GM18520 (cell line): ENCODE data around the gene NFIA.

Experiments used
- ATAC-seq: cut with Tn5 transposase; IDR thresholded peaks from one replicate; pipeline ENCODE4 v1.9.1; 2021; ENCODE audit not compliant: unreplicated experiment

Gene NFIA

DNA sequence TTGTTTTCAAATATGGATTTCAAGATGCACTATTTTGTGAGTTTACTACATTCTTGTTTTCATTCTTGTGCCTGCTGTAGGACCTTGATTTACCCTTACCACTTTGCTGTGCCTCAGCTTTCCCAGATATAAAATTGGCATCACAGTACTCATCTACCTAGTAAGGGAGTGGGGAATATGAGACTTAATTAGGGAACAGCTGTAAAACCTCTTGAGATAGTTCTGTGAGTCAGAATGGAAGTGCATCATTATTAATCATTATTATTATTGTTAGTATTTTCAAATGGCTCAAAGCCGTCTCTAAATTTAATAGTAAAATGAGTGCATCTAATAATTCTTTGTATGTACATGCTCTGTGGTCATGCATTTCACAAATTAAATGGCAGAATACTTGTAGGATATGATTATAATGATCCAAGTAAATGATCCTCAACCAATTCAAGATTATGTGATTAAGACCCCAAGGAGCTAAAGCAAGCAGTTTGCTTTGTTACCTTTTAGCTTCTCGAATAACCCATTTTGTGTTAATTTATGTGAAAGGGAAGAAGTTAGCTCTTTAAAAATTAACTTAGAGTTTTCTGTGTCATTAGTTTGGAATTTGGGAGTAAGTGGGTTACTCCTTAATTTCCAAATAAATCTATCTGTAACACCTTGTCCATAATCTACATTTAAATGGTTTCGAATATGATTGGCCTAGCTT lies 155.4 kb downstream of the NFIA start:
- no peak for ATAC-seq

DNA sequence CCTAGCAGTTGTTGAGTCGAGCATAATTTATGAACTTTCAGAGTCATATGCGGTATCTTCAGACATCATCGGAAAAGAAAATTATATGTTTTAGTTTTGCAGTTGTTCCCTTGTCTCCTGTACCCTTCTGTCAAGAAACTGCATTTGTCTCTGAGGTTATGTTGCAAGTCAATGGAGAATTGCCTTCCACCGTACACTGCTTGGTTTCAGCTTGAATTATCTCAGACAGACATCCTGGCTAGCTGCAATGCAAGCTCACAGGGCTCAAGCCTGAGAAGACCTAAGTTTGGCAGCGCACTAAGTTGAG lies 156.0 kb downstream of the NFIA start:
- no peak for ATAC-seq

DNA sequence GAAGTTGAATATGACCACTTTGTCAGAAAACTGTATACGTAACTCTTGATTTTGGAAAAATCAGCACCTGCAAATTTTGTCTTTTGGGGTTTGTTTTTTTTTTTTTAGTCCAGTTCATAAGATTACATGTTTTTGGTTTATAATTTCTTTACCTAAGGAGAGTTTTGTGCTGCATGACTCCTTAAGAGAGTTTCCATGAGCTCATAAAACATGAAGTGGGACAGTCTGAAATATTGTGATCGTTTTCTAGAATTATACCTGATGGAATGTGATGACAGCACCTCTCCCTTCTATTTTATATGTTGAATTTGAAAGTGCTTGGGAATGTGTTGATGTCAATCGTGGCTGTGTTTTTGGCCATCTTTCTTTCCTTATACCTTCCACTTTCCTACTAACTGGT lies 158.5 kb downstream of the NFIA start:
- ATAC-seq = no peak

DNA sequence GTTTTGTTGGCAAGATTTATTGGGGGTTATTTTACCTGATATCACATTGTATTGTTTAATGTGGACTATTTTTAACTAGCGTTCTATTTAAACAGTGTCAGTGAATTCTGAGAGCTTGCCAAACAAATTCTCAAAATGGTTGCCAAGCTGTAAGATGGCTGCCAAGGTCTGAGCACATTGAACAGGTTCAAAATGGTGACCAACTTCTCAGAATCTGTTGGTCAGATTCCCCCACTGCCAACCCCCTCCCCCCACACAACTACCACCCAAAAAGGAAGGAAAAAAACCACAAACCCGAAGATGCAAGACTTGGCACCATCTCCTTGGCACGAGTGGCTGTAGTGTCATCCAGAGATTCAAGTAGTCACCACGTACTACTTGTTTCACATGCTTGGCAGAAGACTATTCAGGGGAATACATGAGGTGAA lies 159.1 kb downstream of the NFIA start:
- no peak for ATAC-seq

DNA sequence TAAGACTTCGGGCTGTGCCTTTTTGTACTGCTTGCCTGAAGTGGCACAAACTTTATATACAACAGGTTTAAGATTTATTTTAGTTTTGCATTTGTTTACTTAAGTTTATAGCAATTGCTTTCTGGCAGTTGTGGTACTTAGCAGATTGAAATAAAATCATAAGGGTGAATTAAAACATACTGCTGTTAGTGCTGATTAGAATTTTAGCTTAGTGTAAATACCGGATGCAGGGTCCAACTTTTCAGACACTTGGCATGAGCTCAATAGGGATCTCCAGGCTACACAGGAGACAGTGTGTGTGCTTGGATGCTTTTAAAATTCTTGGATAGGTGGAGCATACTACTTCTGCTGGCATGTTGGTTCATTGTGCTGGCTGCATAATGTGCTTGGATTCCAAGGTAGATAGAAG lies 159.6 kb downstream of the NFIA start:
- ATAC-seq = no peak

DNA sequence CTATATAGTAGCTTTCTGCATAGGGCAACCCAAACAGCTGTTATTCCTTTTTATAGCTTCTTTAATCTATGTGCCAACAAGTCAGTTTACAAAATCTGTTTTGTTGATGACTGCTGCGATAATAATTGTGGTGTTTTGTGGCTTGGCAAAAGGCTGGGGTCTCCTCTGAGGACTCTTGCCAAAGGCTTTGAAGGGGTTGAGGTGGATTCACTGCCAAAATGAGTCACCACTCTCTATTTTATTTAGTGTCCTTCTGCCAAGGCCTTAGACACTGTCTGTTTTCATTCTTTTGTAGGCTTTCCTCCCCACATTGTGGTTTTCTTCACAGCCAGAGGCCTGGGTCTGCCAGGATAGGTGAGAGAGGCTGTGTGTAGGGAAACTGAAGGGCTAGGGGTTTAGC lies 161.8 kb downstream of the NFIA start:
- no peak for ATAC-seq

DNA sequence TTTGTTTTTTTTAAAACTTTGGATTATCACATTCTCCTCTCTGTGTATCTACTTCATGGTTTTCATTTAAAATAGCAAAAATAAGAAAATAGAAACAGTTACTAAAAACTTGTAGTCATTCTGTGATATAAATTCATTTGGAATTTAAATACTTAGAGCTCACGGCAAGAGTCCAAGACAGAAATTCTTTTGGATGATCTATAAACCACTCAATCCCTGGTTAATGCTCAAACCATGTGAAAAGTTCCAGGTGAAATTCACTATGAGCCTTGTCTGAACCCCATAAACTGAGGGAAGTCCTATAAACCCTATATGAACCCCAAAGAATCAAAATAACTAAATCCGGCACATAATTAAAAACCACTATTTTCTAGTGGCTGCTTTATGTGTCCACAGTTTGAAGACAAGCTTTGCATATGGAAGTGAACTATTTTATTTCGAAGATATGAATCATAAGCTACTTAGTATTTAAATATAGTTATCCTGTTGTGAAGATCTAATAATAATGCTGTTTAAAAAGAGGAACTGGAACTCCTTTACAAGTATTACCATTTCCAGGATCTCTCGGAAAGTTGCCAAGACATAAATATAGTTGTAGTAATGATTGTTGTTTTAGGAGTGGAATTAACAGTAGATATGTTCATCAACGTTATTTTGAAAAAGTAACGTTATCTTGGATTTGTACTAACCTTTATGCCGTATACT lies 163.5 kb downstream of the NFIA start:
- no peak for ATAC-seq

DNA sequence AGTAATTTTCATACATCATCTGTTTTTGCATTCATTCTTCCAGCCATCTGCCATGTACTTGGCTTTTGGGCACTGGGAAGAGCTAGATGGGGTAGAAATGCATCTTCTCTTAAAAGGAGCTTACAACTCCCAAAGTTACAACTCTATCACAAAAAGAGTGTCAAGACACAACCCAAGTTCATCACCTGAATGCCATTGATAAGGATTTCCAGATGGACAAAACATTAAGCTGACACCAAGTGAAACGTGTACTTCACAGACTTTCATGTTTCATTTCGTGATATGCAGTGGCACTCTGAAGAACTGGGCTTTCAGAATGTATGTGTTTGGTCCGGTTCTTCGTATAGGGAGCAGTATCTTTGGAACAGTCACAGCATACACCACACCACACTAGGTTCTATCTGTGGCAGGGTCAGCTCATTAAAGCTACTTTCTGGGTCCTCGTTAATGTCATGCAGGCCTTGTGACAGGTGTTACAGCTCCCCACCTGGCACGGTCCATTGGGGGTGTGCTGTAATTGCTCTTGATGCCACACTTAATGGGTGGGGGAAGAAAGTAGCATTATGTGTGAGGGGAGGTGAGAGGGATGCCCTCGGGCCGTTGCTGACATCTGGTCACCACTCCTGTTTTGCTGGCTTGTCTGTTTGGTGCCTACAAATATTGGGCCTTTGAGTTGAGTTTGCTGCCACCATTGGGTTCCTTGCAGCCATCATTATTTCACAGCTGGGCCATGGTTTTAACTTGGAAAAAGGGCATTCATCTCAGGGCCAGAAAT lies 164.9 kb downstream of the NFIA start:
- no peak for ATAC-seq

DNA sequence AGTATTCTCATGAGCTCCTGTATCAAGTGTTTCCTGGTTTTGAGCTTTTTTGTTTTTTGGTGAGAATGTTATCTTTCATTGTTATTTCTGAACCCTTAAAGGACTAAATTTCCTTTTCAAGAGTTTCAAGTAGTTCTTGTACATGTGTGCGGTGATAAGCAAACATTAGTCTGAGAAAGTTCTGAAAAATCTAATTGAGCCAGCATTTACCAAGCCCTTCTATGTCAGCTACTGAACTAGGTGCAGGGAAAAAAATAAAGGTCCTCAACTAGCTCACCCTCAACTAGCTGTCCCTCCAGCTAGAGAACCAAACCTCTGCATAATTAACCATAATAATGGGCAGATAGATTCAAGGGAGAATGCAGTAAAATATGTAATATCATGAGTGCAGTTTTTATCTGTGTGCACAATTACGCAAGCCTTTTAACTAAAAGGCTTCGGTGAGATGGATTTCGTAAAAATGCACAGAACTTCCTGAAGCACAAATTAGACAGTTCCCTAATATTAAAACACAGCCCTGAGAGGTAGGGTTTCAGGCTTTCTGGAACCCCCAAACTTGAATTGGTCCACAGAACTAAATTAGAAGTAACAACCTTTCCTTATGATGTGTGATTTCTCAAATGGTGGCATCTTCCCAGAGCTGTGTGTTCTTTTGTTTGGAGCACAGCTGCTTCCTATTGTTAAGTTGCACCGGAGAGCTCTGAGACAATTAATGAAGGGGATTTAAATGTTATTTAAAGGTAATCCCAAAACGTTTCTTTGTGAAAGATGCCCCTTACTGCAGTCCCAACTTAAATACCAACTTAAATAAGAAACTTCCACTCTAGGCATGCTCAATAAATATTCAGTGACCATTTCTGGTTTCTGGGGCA lies 165.8 kb downstream of the NFIA start:
- ATAC-seq = no peak

DNA sequence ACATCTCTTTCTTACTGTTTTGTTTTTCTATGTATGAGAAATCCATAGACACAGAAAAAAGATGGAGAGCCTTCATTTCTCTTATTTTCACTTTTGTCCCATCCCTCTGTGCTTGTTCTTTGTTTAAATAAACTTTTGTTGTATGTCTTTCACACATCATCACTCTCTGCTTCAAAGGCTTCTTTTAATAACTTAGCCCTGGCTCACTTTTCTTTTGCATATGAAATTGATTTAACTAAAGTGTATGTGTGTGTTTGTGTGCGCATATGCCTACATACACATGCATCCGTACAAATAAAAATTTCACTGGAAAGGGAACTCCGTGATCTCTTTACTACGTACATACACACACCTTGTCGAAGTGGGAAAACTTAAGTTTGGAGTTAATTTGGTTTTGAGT lies 168.6 kb downstream of the NFIA start:
- ATAC-seq = no peak

DNA sequence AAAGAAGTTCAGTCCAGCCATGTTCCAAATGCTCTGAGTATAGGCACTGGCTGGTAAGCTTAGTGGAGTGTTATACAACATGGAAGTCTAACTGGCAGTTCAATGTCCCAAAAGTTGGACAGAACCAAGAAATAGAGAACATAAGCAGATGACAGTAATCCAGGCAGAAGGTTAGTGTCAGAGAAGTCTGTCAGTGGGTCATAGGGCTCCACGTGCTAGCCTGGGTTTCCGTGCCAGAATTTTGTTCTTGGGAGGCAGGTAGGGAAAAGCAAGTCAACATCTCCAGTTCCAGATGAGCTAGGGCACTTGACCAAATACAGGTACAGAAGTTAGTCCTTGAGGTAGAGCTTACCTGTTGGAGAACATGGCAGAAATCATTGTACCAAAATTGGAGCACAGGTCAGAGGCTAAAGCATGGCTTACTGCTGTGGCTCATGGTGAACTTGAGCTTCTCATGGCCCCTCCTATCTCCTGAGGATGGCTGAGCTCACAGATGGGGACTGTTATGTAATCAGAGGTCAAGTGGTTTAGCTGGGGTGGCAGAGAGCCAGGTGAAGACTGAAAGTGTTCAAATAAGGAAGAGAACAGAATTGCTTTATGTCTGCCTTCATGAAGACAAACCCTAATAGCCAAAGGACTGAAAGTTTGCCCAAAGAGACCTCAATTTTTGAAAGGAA lies 170.8 kb downstream of the NFIA start:
- ATAC-seq = no peak

DNA sequence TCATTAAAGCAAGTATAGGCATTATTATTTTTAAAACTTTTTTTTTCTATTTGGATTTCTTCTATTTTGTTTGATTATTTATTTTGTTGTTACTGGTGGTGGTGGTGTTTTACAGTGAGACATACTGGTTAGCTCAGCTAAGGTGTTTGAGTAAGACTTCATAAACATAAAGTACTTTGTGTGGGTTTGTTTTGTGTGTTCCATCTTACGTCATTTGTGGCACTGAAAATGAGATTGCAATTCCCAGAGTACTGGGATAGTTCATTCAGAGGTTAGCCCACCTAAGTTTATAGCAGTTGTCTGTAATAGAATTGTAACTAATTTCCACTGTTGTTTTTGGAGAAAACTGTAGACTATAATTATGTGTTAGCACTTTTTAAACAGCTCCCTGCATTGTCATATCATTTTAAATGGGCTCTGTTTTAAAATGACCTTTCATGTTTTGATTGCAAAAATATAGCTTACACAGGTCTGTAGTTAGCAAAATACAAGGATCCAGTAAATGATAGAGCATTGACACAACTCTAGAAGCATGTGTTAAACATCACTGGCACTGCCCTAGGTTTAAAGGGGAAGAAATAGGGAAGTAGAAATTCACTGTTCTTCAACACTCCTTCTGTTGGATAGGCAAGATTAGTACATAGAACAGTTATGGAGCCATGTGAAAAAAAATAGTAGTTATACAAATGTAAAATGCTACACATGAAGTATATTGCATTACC lies 171.7 kb downstream of the NFIA start:
- no peak for ATAC-seq

DNA sequence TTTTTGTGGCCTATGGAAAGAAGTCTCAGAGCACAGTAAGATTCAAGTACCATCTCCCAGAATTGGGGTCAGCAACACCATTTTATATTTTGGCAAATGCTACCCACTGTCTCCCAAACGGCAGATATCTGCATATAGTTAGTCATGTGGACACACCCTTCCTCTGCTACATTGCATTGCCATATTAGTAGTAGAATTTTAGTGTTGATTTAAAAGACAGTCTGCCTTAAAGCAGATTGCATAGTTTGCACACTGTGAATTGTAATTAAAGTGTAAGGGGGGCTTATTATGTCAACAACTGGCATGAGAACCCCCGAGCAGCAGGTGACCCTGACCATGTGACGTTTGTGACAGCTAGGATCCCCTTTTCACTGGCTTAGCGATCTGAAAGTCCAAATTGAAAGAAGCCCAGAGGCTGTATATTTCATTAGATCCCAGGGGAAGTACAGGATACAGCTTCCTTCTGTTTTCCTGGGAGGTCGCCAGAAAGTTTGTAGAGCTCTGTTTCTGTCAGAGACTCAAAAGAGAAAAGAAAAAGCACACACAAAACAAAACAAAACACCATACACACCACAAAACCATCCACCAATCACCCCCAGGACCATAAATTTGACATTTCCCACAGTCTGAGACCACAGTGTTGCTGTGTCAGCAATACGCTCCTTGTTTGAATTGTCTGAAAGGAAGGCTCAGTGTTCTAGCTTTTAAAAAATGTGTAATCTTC lies 172.4 kb downstream of the NFIA start:
- no peak for ATAC-seq

DNA sequence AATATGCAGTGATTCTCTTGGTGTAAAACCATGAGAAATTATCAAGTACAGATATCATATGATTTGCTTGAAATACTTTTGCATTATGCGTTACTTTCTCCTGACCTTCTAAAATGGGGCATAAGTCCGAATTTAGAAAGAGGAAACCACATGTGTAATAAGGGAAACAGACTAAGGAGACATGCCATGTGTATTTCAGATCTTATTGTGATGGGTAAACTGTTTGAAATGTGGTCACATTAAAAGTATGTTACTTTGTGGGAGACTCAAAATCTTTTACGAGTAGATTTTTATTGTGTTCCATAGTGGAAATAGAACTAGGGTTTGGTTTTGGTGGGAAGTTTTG lies 173.0 kb downstream of the NFIA start:
- ATAC-seq = no peak

DNA sequence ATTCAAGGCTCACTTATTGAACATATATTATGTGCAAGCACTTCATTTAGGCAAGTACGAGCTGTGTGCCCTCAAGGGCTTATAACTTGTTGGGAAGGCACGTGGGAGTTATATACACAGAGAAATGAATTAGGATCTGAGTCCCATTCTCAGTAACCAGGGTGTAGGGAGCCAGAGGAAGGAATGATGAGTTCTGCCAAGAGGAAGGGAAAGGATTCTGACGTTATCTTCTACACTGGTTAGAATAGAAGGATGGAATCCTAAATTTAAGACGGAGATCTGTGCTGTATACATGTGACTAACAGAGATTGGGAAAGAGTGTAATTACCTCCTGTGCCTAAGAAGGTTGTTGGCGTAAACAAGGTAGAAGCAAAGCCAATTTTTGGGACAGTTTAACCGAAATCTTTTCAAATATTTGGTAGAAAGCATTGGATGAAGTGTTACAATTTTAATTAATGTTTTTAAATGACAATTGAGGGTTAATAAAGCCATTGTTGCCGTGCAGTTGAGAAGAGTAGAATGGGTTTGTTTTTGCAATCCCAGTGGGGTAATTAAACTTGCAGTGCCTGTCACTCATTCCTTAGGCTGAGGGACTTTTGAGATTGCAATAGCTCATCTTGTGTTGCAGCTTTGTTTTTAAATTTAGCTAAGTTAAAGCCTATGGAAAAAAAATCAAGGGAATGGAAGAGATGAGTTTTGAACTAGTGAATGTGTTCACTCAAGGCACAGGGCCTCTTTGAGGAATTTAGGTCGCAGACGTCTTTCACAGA lies 177.2 kb downstream of the NFIA start:
- no peak for ATAC-seq

DNA sequence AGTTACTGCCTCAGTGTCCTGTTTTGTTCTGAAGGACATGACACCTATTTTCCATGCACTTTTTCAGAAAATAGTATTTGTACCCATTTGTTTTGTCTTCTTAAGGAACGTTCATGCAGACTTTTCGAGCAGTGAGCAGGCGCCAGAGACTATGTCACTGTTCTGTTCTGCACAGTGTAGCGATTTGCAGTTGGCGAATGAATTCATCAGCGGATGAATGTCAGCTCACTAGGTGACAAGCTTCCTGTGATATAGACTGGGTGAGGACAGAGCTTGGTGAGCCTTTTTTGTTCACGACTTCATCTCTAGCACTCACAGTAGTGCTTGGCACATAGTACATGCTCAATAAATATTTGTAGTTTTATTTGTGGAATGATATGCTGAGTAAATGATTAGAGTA lies 177.8 kb downstream of the NFIA start:
- ATAC-seq = no peak

DNA sequence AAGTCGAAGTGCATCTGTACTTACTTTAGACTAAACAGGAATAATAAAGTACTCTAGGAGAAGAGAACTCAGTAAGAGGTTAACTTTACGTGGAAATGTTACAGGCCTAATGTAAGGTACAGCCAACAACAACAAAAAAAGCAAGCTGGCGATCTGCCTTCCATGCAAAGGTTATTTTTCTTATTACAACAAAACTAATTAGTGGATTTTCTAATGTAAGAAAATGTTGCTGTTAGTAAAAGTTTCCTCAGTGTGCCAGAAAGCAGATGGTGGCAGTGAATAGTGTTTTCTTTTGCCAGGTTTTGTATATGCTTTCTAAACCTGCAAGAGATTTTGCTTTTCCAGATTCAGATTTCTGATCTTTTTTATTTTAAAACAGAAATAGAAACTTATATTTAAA lies 179.2 kb downstream of the NFIA start:
- ATAC-seq = no peak

DNA sequence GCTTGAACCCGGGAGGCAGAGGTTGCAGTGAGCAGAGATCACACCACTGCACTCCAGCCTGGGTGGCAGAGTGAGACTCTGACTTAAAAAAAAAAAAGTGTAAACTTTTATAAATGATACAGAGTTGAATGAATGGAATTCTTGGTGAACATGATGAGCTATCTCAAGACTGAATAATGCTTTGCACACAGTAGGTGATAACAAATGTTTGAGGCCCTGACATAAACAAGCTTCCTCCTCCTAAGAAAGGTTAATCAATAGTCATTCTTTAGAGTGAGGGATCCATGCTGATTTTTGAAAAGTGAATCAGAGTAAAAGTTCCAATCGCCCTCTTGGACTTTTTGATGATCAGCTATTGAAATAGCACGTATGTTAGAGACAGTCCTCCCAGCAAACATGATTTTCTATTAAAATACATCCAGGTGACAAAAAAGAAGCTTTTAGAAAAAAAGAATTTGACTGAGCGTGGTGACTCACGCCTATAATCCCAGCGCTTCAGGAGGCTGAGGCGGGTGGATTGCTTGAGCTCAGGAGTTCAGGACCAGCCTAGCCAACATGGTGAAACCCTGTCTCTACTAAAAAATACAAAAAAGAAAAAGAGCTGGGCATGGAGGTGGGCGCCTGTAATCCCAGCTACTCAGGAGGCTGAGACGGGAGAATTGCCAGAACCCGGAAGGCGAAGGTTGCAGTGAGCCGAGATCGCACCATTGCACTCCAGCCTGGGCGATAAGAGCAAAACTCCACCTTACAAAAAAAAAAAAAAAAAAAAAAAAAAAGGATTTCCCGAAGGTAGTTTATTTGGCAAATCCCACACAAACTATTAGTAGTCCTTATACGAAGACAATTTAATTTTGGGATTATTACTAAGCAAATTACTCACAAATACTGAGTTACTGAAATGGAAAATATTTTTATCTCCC lies 181.8 kb downstream of the NFIA start:
- ATAC-seq = no peak
